Loucy (cell line): Measurements from ENCODE around the gene TBC1D24.
A peak's percentile ranks its signal among the peaks of the same experiment; 100 is the strongest.

ENCODE experiments used
- H2AFZ ChIP-seq: fragments of 200-600 bp; sonication (generic); 2 replicates; pipeline ENCODE4 v1.6.0; 2016; ENCODE audit warnings: antibody characterized with exemption, mild to moderate bottlenecking, low read length, moderate library complexity
- H3F3A ChIP-seq: fragments of 200-600 bp; 2 replicates; pipeline ENCODE4 v1.6.0; 2016; ENCODE audit warnings: antibody characterized with exemption, low read depth, mild to moderate bottlenecking
- H3K27me3 ChIP-seq: fragments of 200-600 bp; sonication (generic); 2 replicates; pipeline ENCODE4 v1.6.1; 2014; ENCODE audit warnings: low read length, mild to moderate bottlenecking; ENCODE audit not compliant: insufficient read depth, poor library complexity, severe bottlenecking
- H3K36me3 ChIP-seq: fragments of 200-600 bp; sonication (generic); 2 replicates; pipeline ENCODE4 v1.6.1; 2016; ENCODE audit warnings: low read length; ENCODE audit not compliant: insufficient read depth
- H3K4me1 ChIP-seq: fragments of 200-600 bp; sonication (generic); 2 replicates; pipeline ENCODE4 v1.5.1; 2014; ENCODE audit warnings: low read length, mild to moderate bottlenecking; ENCODE audit not compliant: insufficient read depth, poor library complexity, severe bottlenecking
- H3K4me2 ChIP-seq: fragments of 200-600 bp; sonication (generic); 2 replicates; pipeline ENCODE4 v1.6.0; 2014; ENCODE audit warnings: antibody characterized with exemption, low read length, low read depth, mild to moderate bottlenecking; ENCODE audit not compliant: poor library complexity, severe bottlenecking
- H3K4me3 ChIP-seq: fragments of 200-600 bp; sonication (generic); 2 replicates; pipeline ENCODE4 v1.5.1; 2014; ENCODE audit warnings: low read length, mild to moderate bottlenecking, mixed read lengths; ENCODE audit not compliant: poor library complexity, severe bottlenecking
- H3K79me2 ChIP-seq: fragments of 200-600 bp; sonication (generic); 2 replicates; pipeline ENCODE4 v1.6.1; 2014; ENCODE audit warnings: low read length; ENCODE audit not compliant: insufficient read depth
- H3K9ac ChIP-seq: fragments of 200-600 bp; sonication (generic); 2 replicates; pipeline ENCODE4 v1.6.0; 2014; ENCODE audit warnings: mild to moderate bottlenecking, low read depth, low read length, moderate library complexity; ENCODE audit not compliant: poor library complexity, severe bottlenecking
- H3K9me2 ChIP-seq: fragments of 200-600 bp; sonication (generic); replicated peaks from 2 replicates; pipeline ENCODE4 v1.6.1; 2016; ENCODE audit warnings: low read depth, low read length, mixed read lengths
- H3K9me3 ChIP-seq: fragments of 200-600 bp; sonication (generic); 2 replicates; pipeline ENCODE4 v1.6.1; 2014; ENCODE audit warnings: mild to moderate bottlenecking, antibody characterized with exemption, low read length, low read depth; ENCODE audit not compliant: insufficient read depth
- H4K20me1 ChIP-seq: fragments of 200-600 bp; sonication (generic); 2 replicates; pipeline ENCODE4 v1.6.0; 2014; ENCODE audit warnings: antibody characterized with exemption, low read length, mild to moderate bottlenecking; ENCODE audit not compliant: insufficient read depth, poor library complexity, severe bottlenecking
- EZH2phosphoT487 ChIP-seq: fragments of 200-600 bp; IDR thresholded peaks from 2 replicates; pipeline ENCODE4 v1.6.1; 2018; ENCODE audit warnings: antibody characterized with exemption, mild to moderate bottlenecking, moderate library complexity, borderline replicate concordance
- TF ChIP-seq, protein P1 (sequence below): fragments of 200-600 bp; sonication (generic); conservative IDR thresholded peaks from 2 replicates; pipeline ENCODE4 v1.5.1; 2014; ENCODE audit warnings: mild to moderate bottlenecking, antibody characterized with exemption, low read length

Gene TBC1D24

DNA sequence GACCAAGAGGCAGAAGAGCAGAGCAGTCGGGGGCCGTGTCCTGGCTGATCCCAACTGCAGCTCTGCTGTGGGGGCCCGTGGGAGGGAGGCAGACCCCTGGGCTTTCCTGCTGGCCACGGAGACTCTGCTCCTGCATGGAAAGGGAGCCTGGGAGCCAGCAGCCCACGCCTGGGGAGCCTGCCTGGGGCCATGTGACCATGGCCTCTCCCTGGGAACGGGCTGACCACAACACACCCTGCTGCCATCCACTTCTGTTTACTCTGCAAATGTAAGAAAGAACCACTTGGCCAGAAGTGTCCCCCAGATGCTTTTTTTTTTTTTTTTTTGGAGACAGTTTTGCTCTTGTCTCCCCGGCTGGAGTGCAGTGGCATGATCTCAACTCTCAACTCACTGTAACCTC, 17.0 kb upstream of the TBC1D24 start:
- Histone ChIP-seq H3F3A (no peaks in the 10 kb centered on the region), H3K27me3 (no peaks in the 10 kb centered on the region), H3K79me2 (peaks cover 15% of the 10 kb centered on the region; the same call in 1 of the 2 replicates), H4K20me1 (no peaks in the 10 kb centered on the region), H3K4me2 (no peak overlapping the region), H3K9me3 (no peaks in the 10 kb centered on the region), H2AFZ (no peak overlapping the region), H3K9ac (no peak overlapping the region), H3K4me3 (no peak overlapping the region), H3K9me2 (no peaks in the 10 kb centered on the region), H3K4me1 (peaks cover 9% of the 10 kb centered on the region), H3K36me3 (peaks cover 25% of the 10 kb centered on the region; the same call in 1 of the 2 replicates)
- TF ChIP-seq, protein P1, sequence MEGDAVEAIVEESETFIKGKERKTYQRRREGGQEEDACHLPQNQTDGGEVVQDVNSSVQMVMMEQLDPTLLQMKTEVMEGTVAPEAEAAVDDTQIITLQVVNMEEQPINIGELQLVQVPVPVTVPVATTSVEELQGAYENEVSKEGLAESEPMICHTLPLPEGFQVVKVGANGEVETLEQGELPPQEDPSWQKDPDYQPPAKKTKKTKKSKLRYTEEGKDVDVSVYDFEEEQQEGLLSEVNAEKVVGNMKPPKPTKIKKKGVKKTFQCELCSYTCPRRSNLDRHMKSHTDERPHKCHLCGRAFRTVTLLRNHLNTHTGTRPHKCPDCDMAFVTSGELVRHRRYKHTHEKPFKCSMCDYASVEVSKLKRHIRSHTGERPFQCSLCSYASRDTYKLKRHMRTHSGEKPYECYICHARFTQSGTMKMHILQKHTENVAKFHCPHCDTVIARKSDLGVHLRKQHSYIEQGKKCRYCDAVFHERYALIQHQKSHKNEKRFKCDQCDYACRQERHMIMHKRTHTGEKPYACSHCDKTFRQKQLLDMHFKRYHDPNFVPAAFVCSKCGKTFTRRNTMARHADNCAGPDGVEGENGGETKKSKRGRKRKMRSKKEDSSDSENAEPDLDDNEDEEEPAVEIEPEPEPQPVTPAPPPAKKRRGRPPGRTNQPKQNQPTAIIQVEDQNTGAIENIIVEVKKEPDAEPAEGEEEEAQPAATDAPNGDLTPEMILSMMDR, result no peak
- no peak for TF ChIP-seq EZH2phosphoT487

DNA sequence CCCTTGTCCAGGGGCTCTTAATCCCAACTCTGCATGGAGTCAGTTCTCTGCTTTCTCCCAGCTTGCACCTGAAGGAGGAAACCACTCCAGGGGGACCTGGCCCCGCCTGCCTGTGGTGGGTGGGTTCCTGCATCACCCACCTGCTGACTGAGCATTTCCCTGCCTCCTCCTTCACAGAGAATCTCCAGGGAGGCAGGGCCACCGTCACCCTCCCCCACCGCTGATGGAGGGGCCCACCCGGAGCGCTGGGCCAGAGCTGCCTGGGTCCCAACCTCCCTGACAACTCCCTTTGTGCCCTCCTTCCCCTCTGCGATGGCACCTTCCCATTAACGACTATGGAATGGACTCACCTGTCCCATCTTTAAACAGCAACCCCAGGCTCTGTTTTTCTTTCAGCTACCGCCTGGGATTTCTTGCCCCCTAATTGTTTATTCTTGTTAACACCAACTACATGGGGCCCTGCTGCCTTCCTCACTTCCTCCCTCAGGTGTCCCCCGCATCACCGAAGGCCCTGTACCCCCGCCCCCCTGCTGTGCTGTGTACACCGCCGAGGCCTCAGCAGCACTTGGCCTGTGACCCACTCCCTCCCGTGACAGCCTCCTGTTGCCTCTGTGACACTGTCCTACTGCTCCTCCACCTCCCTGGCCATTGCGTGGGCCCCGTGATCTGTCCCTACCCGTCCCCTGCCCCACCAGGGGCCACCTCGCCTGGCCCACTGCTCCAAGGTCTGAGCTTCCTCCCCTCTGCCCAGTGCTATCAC, 15.9 kb upstream of the TBC1D24 start:
- H3K4me3 ChIP-seq, result peak overlapping the region; percentile 76

DNA sequence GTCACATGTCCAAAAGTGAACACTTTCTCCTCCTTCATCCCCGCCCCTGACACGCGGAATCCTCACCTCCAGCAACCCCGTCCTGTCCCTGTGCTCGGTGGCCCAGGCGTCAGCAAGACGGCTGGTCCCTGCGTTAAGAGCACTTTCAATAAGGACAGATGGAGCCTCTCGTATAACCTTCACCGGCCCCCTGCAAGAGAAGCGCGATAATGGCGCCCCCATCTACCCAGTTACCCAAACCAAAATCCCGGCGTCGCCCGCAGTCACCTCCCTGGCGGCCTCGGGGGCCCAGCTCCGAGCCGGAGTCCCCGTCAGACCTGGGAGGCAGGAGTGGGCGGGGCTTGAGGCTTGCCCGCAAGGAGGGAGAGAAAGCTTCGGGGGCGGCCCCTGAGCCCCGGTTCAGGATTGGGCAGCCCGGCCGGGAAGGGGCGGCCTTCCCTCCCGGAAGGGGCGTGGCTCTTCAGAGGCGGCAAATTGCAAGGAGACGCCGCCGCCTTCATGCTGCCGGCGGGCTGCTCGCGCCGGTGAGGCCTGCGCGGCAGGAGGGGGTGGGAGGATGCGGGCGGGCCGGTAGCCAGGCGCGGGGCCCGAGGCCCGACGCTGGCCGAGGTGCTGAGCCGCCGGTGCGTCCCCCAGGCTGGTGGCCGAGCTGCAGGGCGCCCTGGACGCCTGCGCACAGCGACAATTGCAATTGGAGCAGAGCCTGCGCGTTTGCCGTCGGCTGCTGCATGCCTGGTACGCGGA, 15.1 kb upstream of the TBC1D24 start, which contains the start of gene TEDC2:
Gene TEDC2 (plus strand): TSS at position 463 of the 744 bp plus-strand sequence. CDS start 36 bp downstream, at position 499.
- Histone ChIP-seq H3K36me3 (peaks cover 13% of the 10 kb centered on the region; the same call in 1 of the 2 replicates), H3K4me1 (peaks cover 9% of the 10 kb centered on the region), H4K20me1 (no peaks in the 10 kb centered on the region), H3K79me2 (peaks cover 15% of the 10 kb centered on the region; the same call in 1 of the 2 replicates), H3K4me2 (peak within 1 kb of the TSS; percentile 81), H3F3A (no peaks in the 10 kb centered on the region), H3K9ac (peak within 1 kb of the TSS; percentile 75), H3K4me3 (peak within 1 kb of the TSS; percentile 76), H3K9me3 (no peaks in the 10 kb centered on the region), H3K27me3 (no peaks in the 10 kb centered on the region), H3K9me2 (no peaks in the 10 kb centered on the region), H2AFZ (peak within 1 kb of the TSS; percentile 55; the same call in 1 of the 2 replicates)
- no peak for TF ChIP-seq EZH2phosphoT487
- TF ChIP-seq, protein P1, result no peak

More for the DNA sequence above, 15.9 kb upstream of the TBC1D24 start:
- Histone ChIP-seq H4K20me1 (no peaks in the 10 kb centered on the region), H3K9me3 (no peaks in the 10 kb centered on the region), H3K27me3 (no peaks in the 10 kb centered on the region), H3K4me1 (peaks cover 9% of the 10 kb centered on the region), H3F3A (no peaks in the 10 kb centered on the region), H3K4me2 (peak overlapping the region; percentile 81), H3K9me2 (no peaks in the 10 kb centered on the region), H3K79me2 (peaks cover 15% of the 10 kb centered on the region; the same call in 1 of the 2 replicates), H2AFZ (no peak overlapping the region), H3K36me3 (peaks cover 14% of the 10 kb centered on the region; the same call in 1 of the 2 replicates), H3K9ac (peak overlapping the region; percentile 62)
- no peak for TF ChIP-seq EZH2phosphoT487
- TF ChIP-seq, protein P1, result no peak
